Body of pancreas (tissue), 4 donors: ENCODE measurements around the gene KAT6B. TPM values are rescaled to one million over a fixed set of nuclear protein-coding genes. Genes with fewer than 3 reads are reported as not detected.

Experiments
- ATAC-seq: fragments of 150-250 bp; one replicate; pipeline ENCODE4 v1.9.1; 2016
- DNase-seq, 4 donors: peaks; one replicate each; pipeline ENCODE4 v3.0.0-alpha.2; 2019
- H3K27ac ChIP-seq, 4 donors: fragments of 200-600 bp; sonication (generic); 1 replicate in 3 of 4; 2 replicates in 1 of 4; pipeline versions ENCODE4 v1.5.1 to v1.6.1; 2016 to 2019; ENCODE audit warnings: mild to moderate bottlenecking in 1 of 4, mixed read lengths in 1 of 4, moderate library complexity in 1 of 4
- H3K27me3 ChIP-seq, 2 donors: fragments of 200-600 bp; sonication (generic); one replicate each; pipeline ENCODE4 v1.6.0; 2016; ENCODE audit warnings: mild to moderate bottlenecking in 1 of 2
- H3K36me3 ChIP-seq, 2 donors: fragments of 200-600 bp; sonication (generic); replicated peaks in 1 of 2; 2 replicates each; pipeline ENCODE4 v1.5.1; 2016; ENCODE audit warnings: low read depth in 2 of 2; ENCODE audit not compliant: insufficient read depth in 1 of 2
- H3K4me1 ChIP-seq: fragments of 200-600 bp; sonication (generic); one replicate; pipeline ENCODE4 v1.6.0; 2016
- H3K4me3 ChIP-seq, 2 donors: fragments of 200-600 bp; sonication (generic); 1 replicate in 1 of 2; 2 replicates in 1 of 2; pipeline ENCODE4 v1.5.1; 2016 to 2019
- H3K9me3 ChIP-seq, 3 donors: fragments of 200-600 bp; sonication (generic); 1 replicate in 2 of 3; 2 replicates in 1 of 3; pipeline ENCODE4 v1.5.1; 2016
- CTCF ChIP-seq, 7 experiments: fragments of 450-650 bp in 4 of 7; fragments of 200-600 bp in 3 of 7; sonication (generic) in 3 of 7; IDR thresholded peaks; one replicate each; pipeline ENCODE4 v1.5.1; 2016 to 2019; ENCODE audit warnings: antibody characterized with exemption in 7 of 7
- POLR2A ChIP-seq, 3 donors: fragments of 450-650 bp; IDR thresholded peaks; one replicate each; pipeline ENCODE4 v1.6.1; 2016; ENCODE audit warnings: antibody characterized with exemption in 3 of 3, mild to moderate bottlenecking in 2 of 3
- WGBS, 2 donors: methylation state at CpG; one replicate each; pipeline ENCODE4 v1.1.5; 2017; 5-methylcytosine and 5-hydroxymethylcytosine counted together
- intact Hi-C: fragments of 100-400 bp; cut with DNase I; formaldehyde crosslinking; loops from one replicate; pipeline ENCODE4 v1.15.1; 2023
- total RNA-seq, 2 donors: library from RNA; depleted of rRNA; stranded (reverse); fragments of >200 nt; gene quantifications; one replicate each; pipeline ENCODE4 v1.1.0, GENCODE V29; 2016

The KAT6B gene
- total RNA-seq, 2 donors from 2014 or later = 39.9 to 45.9 TPM

GRCh38 chr10:74857586-74857985 is 31.2 kb downstream of the KAT6B start:
- Histone ChIP-seq H3K9me3 (no peaks in the 10 kb centered on the region), H3K4me1 (peaks cover 25% of the 10 kb centered on the region), H3K36me3 (no peaks in the 10 kb centered on the region), H3K27ac (no peak overlapping the region), H3K27me3 (no peaks in the 10 kb centered on the region), H3K4me3 (no peak overlapping the region)
- ATAC-seq = no peak
- TF ChIP-seq CTCF (IDR thresholded peaks at IDR 0.05) (no peak), POLR2A (IDR thresholded peaks at IDR 0.05) (no peak)
- no peak for DNase-seq
- intact Hi-C loops = no loop called here
- WGBS, 2 donors = 88 to 100% methylated on average over 1 of the region's 1 CpG

- 75 to 83% methylated on average over 1 of the region's 1 CpG for WGBS, 2 donors
Observed at GRCh38 chr10:74859546-74859945, 33.1 kb downstream of the KAT6B start.

GRCh38 chr10:74862625-74863024 is 36.2 kb downstream of the KAT6B start:
- TF ChIP-seq POLR2A (IDR thresholded peaks at IDR 0.05) (no peak), CTCF (IDR thresholded peaks at IDR 0.05) (no peak)
- 85 to 88% methylated on average over 7 of the region's 7 CpGs for WGBS, 2 donors
- H3K36me3 ChIP-seq = no peaks in the 10 kb centered on the region
- peaks cover 6% of the 10 kb centered on the region for H3K4me1 ChIP-seq
- H3K9me3 ChIP-seq = no peaks in the 10 kb centered on the region
- H3K4me3 ChIP-seq = no peak overlapping the region
- ATAC-seq (no peak), DNase-seq (no peak)
- no peak overlapping the region for H3K27ac ChIP-seq
- intact Hi-C loops = no loop called here
- no peaks in the 10 kb centered on the region for H3K27me3 ChIP-seq

More at GRCh38 chr10:74859546-74859945, 33.1 kb downstream of the KAT6B start:
- DNase-seq = no peak
- H3K27ac ChIP-seq = no peak overlapping the region
- H3K36me3 ChIP-seq = no peaks in the 10 kb centered on the region
- ATAC-seq = no peak
- peaks cover 16% of the 10 kb centered on the region for H3K4me1 ChIP-seq
- H3K4me3 ChIP-seq = no peak overlapping the region
- H3K9me3 ChIP-seq = no peaks in the 10 kb centered on the region
- TF ChIP-seq POLR2A (IDR thresholded peaks at IDR 0.05) (no peak), CTCF (IDR thresholded peaks at IDR 0.05) (no peak)
- no peaks in the 10 kb centered on the region for H3K27me3 ChIP-seq
- intact Hi-C loops = no loop called here

DNA sequence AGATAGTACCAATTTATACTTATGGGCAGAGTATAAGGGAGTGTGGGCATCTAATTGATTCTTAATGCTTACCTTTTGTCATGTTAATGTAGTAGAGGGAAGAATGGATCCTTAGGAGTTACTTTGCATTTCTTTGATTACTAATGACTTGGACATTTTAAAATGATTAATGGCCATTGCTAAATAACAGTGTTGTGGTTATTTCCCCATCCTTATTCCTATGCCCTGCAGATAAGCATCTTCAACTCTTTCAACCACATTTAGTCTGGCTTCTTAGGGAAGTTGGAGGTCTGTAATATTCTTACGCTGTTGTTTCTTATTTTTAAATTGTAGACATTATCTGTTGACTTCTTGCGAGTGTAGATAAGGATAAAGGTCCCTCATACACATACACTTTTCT is 37.2 kb downstream of the KAT6B start:
- H3K4me1 ChIP-seq = peaks cover 6% of the 10 kb centered on the region
- intact Hi-C loops = no loop called here
- no peak for ATAC-seq
- no peak for DNase-seq
- H3K36me3 ChIP-seq = no peaks in the 10 kb centered on the region
- H3K27ac ChIP-seq = no peak overlapping the region
- H3K4me3 ChIP-seq = no peak overlapping the region
- no peaks in the 10 kb centered on the region for H3K27me3 ChIP-seq
- H3K9me3 ChIP-seq = no peaks in the 10 kb centered on the region
- TF ChIP-seq POLR2A (IDR thresholded peaks at IDR 0.05) (no peak), CTCF (IDR thresholded peaks at IDR 0.05) (no peak)
- WGBS, 2 donors = 38 to 48% methylated on average over 2 of the region's 2 CpGs

GRCh38 chr10:74867351-74867750 is 41.0 kb downstream of the KAT6B start:
- 87 to 91% methylated on average over 3 of the region's 3 CpGs for WGBS, 2 donors
- no peaks in the 10 kb centered on the region for H3K36me3 ChIP-seq
- no peak for TF ChIP-seq POLR2A (IDR thresholded peaks at IDR 0.05)
- no peak for TF ChIP-seq CTCF (IDR thresholded peaks at IDR 0.05)
- no peak overlapping the region for H3K4me3 ChIP-seq
- peaks cover 6% of the 10 kb centered on the region for H3K4me1 ChIP-seq
- DNase-seq = no peak
- ATAC-seq = no peak
- intact Hi-C loops = no loop called here
- no peak overlapping the region for H3K27ac ChIP-seq
- no peaks in the 10 kb centered on the region for H3K9me3 ChIP-seq
- H3K27me3 ChIP-seq = no peaks in the 10 kb centered on the region
